Neuronal stem cell (in vitro differentiated cells): ENCODE results near the gene AKR1B1.

Experiments used
- DNase-seq: peaks from one replicate; pipeline ENCODE4 v3.0.0-alpha.2; 2013; ENCODE audit warnings: low spot score
- H2AFZ ChIP-seq: one replicate; pipeline ENCODE4 v1.6.1; 2013; ENCODE audit warnings: mild to moderate bottlenecking, low read length, inconsistent platforms
- H2AK5ac ChIP-seq: 2 replicates; pipeline ENCODE4 v1.6.1; 2013; ENCODE audit warnings: low read depth, mild to moderate bottlenecking, inconsistent platforms, low read length, moderate library complexity, mixed read lengths
- H2BK120ac ChIP-seq: 2 replicates; pipeline ENCODE4 v1.6.1; 2013; ENCODE audit warnings: low read depth, mild to moderate bottlenecking, inconsistent platforms, low read length, moderate library complexity, mixed read lengths
- H2BK12ac ChIP-seq: one replicate; pipeline ENCODE4 v1.6.1; 2013; ENCODE audit warnings: low read length, inconsistent platforms
- H2BK15ac ChIP-seq: 2 replicates; pipeline ENCODE4 v1.6.1; 2013; ENCODE audit warnings: mild to moderate bottlenecking, low read length, inconsistent platforms, mixed read lengths
- H2BK5ac ChIP-seq: one replicate; pipeline ENCODE4 v1.6.1; 2013; ENCODE audit warnings: inconsistent platforms, mild to moderate bottlenecking, low read length, moderate library complexity
- H3K14ac ChIP-seq: one replicate; pipeline ENCODE4 v1.6.1; 2013; ENCODE audit warnings: low read length, inconsistent platforms
- H3K18ac ChIP-seq: 2 replicates; pipeline ENCODE4 v1.6.1; 2013; ENCODE audit warnings: low read length, inconsistent platforms
- H3K23ac ChIP-seq: 2 replicates; pipeline ENCODE4 v1.6.1; 2013; ENCODE audit warnings: low read depth, mild to moderate bottlenecking, mixed read lengths, low read length, inconsistent platforms; ENCODE audit not compliant: poor library complexity
- H3K27ac ChIP-seq: replicated peaks from 3 replicates; pipeline ENCODE4 v1.5.1; 2013; ENCODE audit warnings: low read length, inconsistent platforms
- H3K27me3 ChIP-seq, 3 experiments: 2 replicates each; pipeline ENCODE4 v1.6.1; 2013; ENCODE audit warnings: low read length in 3 of 3, mild to moderate bottlenecking in 2 of 3, inconsistent platforms in 1 of 3, low read depth in 1 of 3, mixed read lengths in 1 of 3, moderate library complexity in 1 of 3; ENCODE audit not compliant: control insufficient read depth in 3 of 3, insufficient read depth in 3 of 3
- H3K36me3 ChIP-seq, 2 donors: replicated peaks in 1 of 2; 2 replicates each; pipeline ENCODE4 v1.6.1; 2013; ENCODE audit warnings: low read length in 2 of 2; ENCODE audit not compliant: control insufficient read depth in 2 of 2, insufficient read depth in 2 of 2
- H3K4ac ChIP-seq: 2 replicates; pipeline ENCODE4 v1.6.1; 2013; ENCODE audit warnings: inconsistent platforms, mild to moderate bottlenecking, low read length, moderate library complexity
- H3K4me1 ChIP-seq, 2 donors: 1 replicate in 1 of 2; 2 replicates in 1 of 2; pipeline ENCODE4 v1.6.1; 2013; ENCODE audit warnings: low read length in 2 of 2, low read depth in 1 of 2; ENCODE audit not compliant: control insufficient read depth in 2 of 2, insufficient read depth in 1 of 2
- H3K4me2 ChIP-seq: one replicate; pipeline ENCODE4 v1.6.1; 2013; ENCODE audit warnings: mild to moderate bottlenecking, low read length, inconsistent platforms; ENCODE audit not compliant: insufficient read depth, poor library complexity, severe bottlenecking
- H3K4me3 ChIP-seq, 2 donors: 2 replicates each; pipeline ENCODE4 v1.5.1; 2013; ENCODE audit warnings: low read length in 2 of 2, mild to moderate bottlenecking in 2 of 2, inconsistent platforms in 1 of 2, moderate library complexity in 1 of 2
- H3K79me1 ChIP-seq: one replicate; pipeline ENCODE4 v1.6.1; 2013; ENCODE audit warnings: low read depth, mild to moderate bottlenecking, inconsistent platforms, low read length, moderate library complexity
- H3K9ac ChIP-seq: one replicate; pipeline ENCODE4 v1.6.1; 2013; ENCODE audit warnings: mild to moderate bottlenecking, low read depth, low read length, inconsistent platforms; ENCODE audit not compliant: poor library complexity
- H3K9me3 ChIP-seq, 2 donors: replicated peaks in 1 of 2; 2 replicates each; pipeline versions ENCODE3 to v1.6.1; 2013; ENCODE audit warnings: low read length in 2 of 2, mild to moderate bottlenecking in 2 of 2, inconsistent platforms in 1 of 2, low read depth in 1 of 2, mixed read lengths in 1 of 2, moderate library complexity in 1 of 2; ENCODE audit not compliant: control insufficient read depth in 2 of 2, insufficient read depth in 1 of 2
- H4K8ac ChIP-seq: one replicate; pipeline ENCODE4 v1.6.1; 2013; ENCODE audit warnings: low read depth, mild to moderate bottlenecking, inconsistent platforms, low read length, moderate library complexity
- H4K91ac ChIP-seq: one replicate; pipeline ENCODE4 v1.6.1; 2013; ENCODE audit warnings: low read length, low read depth, mild to moderate bottlenecking, inconsistent platforms; ENCODE audit not compliant: poor library complexity
- WGBS, 2 donors: extraction: QIAGEN DNeasy Blood & Tissue Kit; methylation state at CpG; one replicate each; pipeline ENCODE4 v1.1.7; 2013; ENCODE audit warnings: missing lambda C conversion rate in 2 of 2, mixed read lengths in 1 of 2; ENCODE audit not compliant: insufficient read length in 2 of 2, insufficient replicate concordance in 1 of 2; ENCODE audit errors: extremely low coverage in 2 of 2; 5-methylcytosine and 5-hydroxymethylcytosine counted together

Gene AKR1B1

DNA sequence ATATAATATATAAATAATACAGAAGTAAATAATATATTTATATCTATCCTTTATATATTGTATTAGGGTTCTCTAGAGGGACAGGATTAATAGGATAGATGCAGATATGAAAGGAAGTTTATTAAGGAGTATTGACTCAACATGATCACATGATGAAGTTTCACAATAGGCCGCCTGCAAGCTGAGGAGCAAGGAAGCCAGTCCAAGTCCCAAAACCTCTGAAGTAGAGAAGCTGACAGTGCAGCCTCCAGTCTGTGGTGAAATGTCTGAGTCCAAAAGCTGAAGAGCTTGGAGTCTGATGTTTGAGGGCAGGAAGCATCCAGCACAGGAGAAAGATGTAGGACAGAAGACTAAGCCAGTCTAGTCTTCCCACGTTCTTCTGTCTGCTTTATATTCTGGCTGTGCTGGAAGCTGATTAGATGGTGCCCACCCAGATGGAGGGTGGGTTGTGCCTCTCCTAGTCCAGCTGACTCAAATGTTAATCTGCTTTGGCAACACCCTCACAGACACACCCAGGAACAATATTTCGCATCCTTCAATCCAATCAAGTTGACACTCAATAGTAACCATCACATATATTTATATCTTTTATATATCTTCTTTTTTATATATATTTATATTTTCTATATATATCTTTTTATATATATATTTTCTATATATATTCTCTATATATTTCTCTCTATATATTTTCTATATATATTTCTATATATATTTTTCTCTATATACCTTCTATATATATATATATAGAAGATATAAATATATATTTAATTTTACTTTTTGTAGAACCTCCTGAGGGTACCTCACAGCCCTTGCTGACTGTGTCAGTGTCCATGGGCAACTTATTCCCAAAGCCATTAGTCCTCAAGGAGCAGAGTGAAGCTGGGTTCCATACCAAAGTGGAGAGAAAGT lies 43.8 kb upstream of the AKR1B1 start:
- Histone ChIP-seq H2AK5ac (no peak overlapping the region), H2BK15ac (no peak overlapping the region), H3K9ac (no peak overlapping the region), H3K27ac (no peak overlapping the region), H4K8ac (no peak overlapping the region), H3K27me3 (peaks cover 0 to 4% (median 0%) of the 10 kb centered on the region in 3 experiments), H3K79me1 (no peaks in the 10 kb centered on the region), H3K23ac (no peak overlapping the region), H3K4me1 (no peaks in the 10 kb centered on the region), H3K4me3 (no peak overlapping the region), H3K4ac (no peak overlapping the region), H3K18ac (no peak overlapping the region), H4K91ac (no peak overlapping the region), H2BK12ac (no peak overlapping the region), H3K36me3 (no peaks in the 10 kb centered on the region), H3K14ac (no peak overlapping the region), H2BK120ac (no peak overlapping the region), H3K9me3 (no peaks in the 10 kb centered on the region), H3K4me2 (no peak overlapping the region), H2BK5ac (no peak overlapping the region), H2AFZ (no peak overlapping the region)
- WGBS, 2 donors: no CpG with 5 or more reads among the region's 3 CpGs
- DNase-seq: no peak

DNA sequence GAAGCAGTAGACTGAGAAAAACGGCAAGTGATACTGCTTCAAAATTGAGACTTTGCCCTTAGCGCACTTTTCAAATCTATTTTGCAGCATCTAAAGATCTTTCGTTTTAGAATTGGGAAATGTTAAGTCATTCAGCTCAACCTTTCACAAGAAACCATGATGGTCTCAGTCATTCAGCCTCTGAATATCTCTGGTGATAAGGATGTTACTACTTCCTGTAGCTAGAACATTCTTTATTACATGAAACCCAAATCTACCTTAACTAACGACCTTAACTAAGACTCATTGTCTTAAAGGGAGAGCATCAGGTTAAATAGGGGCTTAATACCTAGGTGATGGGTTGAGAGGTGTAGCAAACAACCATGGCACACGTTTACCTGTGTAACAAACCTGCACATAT lies 42.1 kb upstream of the AKR1B1 start:
- WGBS, 2 donors: no CpG with 5 or more reads among the region's 5 CpGs
- no peak overlapping the region for H2AFZ ChIP-seq
- H3K9ac ChIP-seq: no peak overlapping the region
- H3K27me3 ChIP-seq: no peaks in the 10 kb centered on the region
- no peak overlapping the region for H4K8ac ChIP-seq
- no peak overlapping the region for H2BK12ac ChIP-seq
- no peak overlapping the region for H4K91ac ChIP-seq
- H3K4ac ChIP-seq: no peak overlapping the region
- DNase-seq: no peak
- H3K4me1 ChIP-seq: no peaks in the 10 kb centered on the region
- H3K27ac ChIP-seq: no peak overlapping the region
- H3K23ac ChIP-seq: no peak overlapping the region
- no peak overlapping the region for H2AK5ac ChIP-seq
- no peaks in the 10 kb centered on the region for H3K9me3 ChIP-seq
- no peak overlapping the region for H3K4me2 ChIP-seq
- H2BK15ac ChIP-seq: no peak overlapping the region
- H3K4me3 ChIP-seq: no peak overlapping the region
- no peaks in the 10 kb centered on the region for H3K79me1 ChIP-seq
- H3K14ac ChIP-seq: no peak overlapping the region
- H3K18ac ChIP-seq: no peak overlapping the region
- H3K36me3 ChIP-seq: no peaks in the 10 kb centered on the region
- H2BK5ac ChIP-seq: no peak overlapping the region
- H2BK120ac ChIP-seq: no peak overlapping the region

GRCh38 chr7:134500406-134500805 lies 41.5 kb upstream of the AKR1B1 start:
- Histone ChIP-seq H3K27me3 (peaks cover 0 to 5% (median 0%) of the 10 kb centered on the region in 3 experiments), H3K4me1 (no peaks in the 10 kb centered on the region), H3K27ac (no peak overlapping the region), H3K4ac (no peak overlapping the region), H2AFZ (no peak overlapping the region), H2BK120ac (no peak overlapping the region), H3K79me1 (no peaks in the 10 kb centered on the region), H3K18ac (no peak overlapping the region), H3K4me3 (no peak overlapping the region), H3K23ac (no peak overlapping the region), H3K36me3 (no peaks in the 10 kb centered on the region), H3K9ac (no peak overlapping the region), H3K4me2 (no peak overlapping the region), H2AK5ac (no peak overlapping the region), H2BK5ac (no peak overlapping the region), H2BK12ac (no peak overlapping the region), H4K8ac (no peak overlapping the region), H3K14ac (no peak overlapping the region), H3K9me3 (no peaks in the 10 kb centered on the region), H4K91ac (no peak overlapping the region), H2BK15ac (no peak overlapping the region)
- no CpG with 5 or more reads among the region's 2 CpGs for WGBS, 2 donors
- DNase-seq: no peak

GRCh38 chr7:134495546-134495945 lies 36.6 kb upstream of the AKR1B1 start:
- H3K9ac ChIP-seq: no peak overlapping the region
- H3K36me3 ChIP-seq: no peaks in the 10 kb centered on the region
- no peak overlapping the region for H3K14ac ChIP-seq
- no peak overlapping the region for H2AK5ac ChIP-seq
- H3K27ac ChIP-seq: no peak overlapping the region
- H4K8ac ChIP-seq: no peak overlapping the region
- no peak overlapping the region for H2BK120ac ChIP-seq
- H2AFZ ChIP-seq: no peak overlapping the region
- H3K4me2 ChIP-seq: no peak overlapping the region
- no peak overlapping the region for H2BK5ac ChIP-seq
- no peak for DNase-seq
- no peaks in the 10 kb centered on the region for H3K4me1 ChIP-seq
- peaks cover 0 to 18% (median 0%) of the 10 kb centered on the region in 3 experiments for H3K27me3 ChIP-seq
- no peak overlapping the region for H3K4me3 ChIP-seq
- H3K9me3 ChIP-seq: no peaks in the 10 kb centered on the region
- no peak overlapping the region for H4K91ac ChIP-seq
- no peak overlapping the region for H2BK15ac ChIP-seq
- H3K79me1 ChIP-seq: no peaks in the 10 kb centered on the region
- H2BK12ac ChIP-seq: no peak overlapping the region
- no peak overlapping the region for H3K4ac ChIP-seq
- WGBS, 2 donors: no CpG with 5 or more reads among the region's 1 CpG
- H3K23ac ChIP-seq: no peak overlapping the region
- no peak overlapping the region for H3K18ac ChIP-seq
